Panc1 (cell line): ENCODE measurements around the gene MTMR2. TPM values are rescaled to one million over a fixed set of nuclear protein-coding genes. Genes with fewer than 3 reads are reported as not detected.

Experiments used
- ATAC-seq: fragments of 200-7000 bp; cut with Tn5 transposase; 2 replicates; pipeline ENCODE4 v1.9.1; 2020; ENCODE audit warnings: mild to moderate bottlenecking, moderate library complexity
- BruUV-seq: library from RNA; stranded (reverse); fragments of 400-500 nt; replicated peaks from 2 replicates; lab custom pipeline; 2021; lab: Mats Ljungman, UMichigan
- CTCF ChIA-PET: fragments of 300-600 bp; sonication (Branson Sonifier 250); formaldehyde crosslinking; loops from one replicate; lab custom pipeline; 2022; ENCODE audit warnings: antibody characterized with exemption; lab: Charles Lee
- POLR2A ChIA-PET: fragments of 300-600 bp; sonication (Branson Sonifier 250); formaldehyde crosslinking; loops from one replicate; lab custom pipeline; 2022; ENCODE audit warnings: antibody characterized with exemption; lab: Charles Lee
- DNase-seq: peaks from one replicate; pipeline ENCODE4 v3.0.0-alpha.2; 2010; ENCODE audit warnings: low read depth, low spot score
- H3K27ac ChIP-seq: 2 replicates; pipeline ENCODE4 v1.5.1; 2011; ENCODE audit warnings: mild to moderate bottlenecking, low read length, inconsistent platforms
- H3K27me3 ChIP-seq: fragments of 200-500 bp; sonication (Bioruptor generic); 2 replicates; pipeline ENCODE4 v1.6.0; 2014; ENCODE audit warnings: low read length, inconsistent platforms; ENCODE audit not compliant: control insufficient read depth, insufficient read depth
- H3K36me3 ChIP-seq: fragments of 200-500 bp; sonication (Bioruptor generic); 2 replicates; pipeline ENCODE4 v1.5.1; 2014; ENCODE audit warnings: inconsistent platforms, mild to moderate bottlenecking, low read length, moderate library complexity; ENCODE audit not compliant: control insufficient read depth, insufficient read depth
- H3K4me1 ChIP-seq: 2 replicates; pipeline ENCODE4 v1.5.1; 2011; ENCODE audit warnings: inconsistent platforms, mild to moderate bottlenecking, low read length, moderate library complexity; ENCODE audit not compliant: control insufficient read depth, insufficient read depth
- H3K4me3 ChIP-seq, 2 experiments: 2 replicates each; pipeline ENCODE4 v1.5.1; 2011 to 2012; ENCODE audit warnings: low read depth in 2 of 2, low read length in 2 of 2, mild to moderate bottlenecking in 2 of 2, inconsistent platforms in 1 of 2, moderate library complexity in 1 of 2
- H3K9me3 ChIP-seq: fragments of 200-500 bp; sonication (Bioruptor generic); 2 replicates; pipeline ENCODE4 v1.5.1; 2014; ENCODE audit warnings: low read depth, mild to moderate bottlenecking, inconsistent platforms, low read length, moderate library complexity; ENCODE audit not compliant: control insufficient read depth, insufficient read depth
- CTCF ChIP-seq: fragments of 450-650 bp; IDR thresholded peaks from 2 replicates; pipeline ENCODE4 v1.5.1; 2017; ENCODE audit warnings: mild to moderate bottlenecking
- POLR2AphosphoS5 ChIP-seq: IDR thresholded peaks from 2 replicates; pipeline ENCODE4 v1.6.1; 2012; ENCODE audit warnings: mild to moderate bottlenecking, low read depth, low read length, moderate library complexity
- REST ChIP-seq, 2 experiments: IDR thresholded peaks; 2 replicates each; pipeline ENCODE4 v1.6.1; 2011 to 2012; ENCODE audit warnings: low read depth in 2 of 2, control low read depth in 1 of 2, low read length in 1 of 2, mild to moderate bottlenecking in 1 of 2, moderate library complexity in 1 of 2; ENCODE audit not compliant: insufficient read depth in 1 of 2
- SIN3A ChIP-seq: IDR thresholded peaks from 2 replicates; pipeline ENCODE4 v1.6.1; 2012; ENCODE audit warnings: low read depth, mild to moderate bottlenecking, low read length, moderate library complexity, borderline replicate concordance; ENCODE audit not compliant: insufficient read depth
- TCF7L2 ChIP-seq: IDR thresholded peaks from 2 replicates; pipeline ENCODE4 v1.6.1; 2011; ENCODE audit warnings: mild to moderate bottlenecking, low read depth, low read length, inconsistent platforms
- in situ Hi-C: cut with HindIII; loops from 2 replicates; pipeline ENCODE4 v1.10.0; 2016; ENCODE audit warnings: low sequenced_read_pairs, low pct_unique_long_range_greater_than_20kb
- intact Hi-C: fragments of 100-400 bp; cut with micrococcal nuclease; formaldehyde crosslinking; loops from one replicate; pipeline ENCODE4 v1.10.0; 2022; ENCODE audit not compliant: unreplicated experiment
- total RNA-seq: library from RNA; stranded (reverse); gene quantifications from one replicate; pipeline ENCODE4 v1.2.1, GENCODE V29; 2021; ENCODE audit not compliant: unreplicated experiment

MTMR2 gene
- total RNA-seq, 1 experiment from 2014 or later, result 44.8 TPM

- CTCF ChIA-PET, result no interaction called here
- H3K4me1 ChIP-seq, result no peaks in the 10 kb centered on the region
- H3K27me3 ChIP-seq, result no peaks in the 10 kb centered on the region
- H3K4me3 ChIP-seq, result no peak overlapping the region
- ATAC-seq (no peak), DNase-seq (no peak)
- no peak overlapping the region for H3K27ac ChIP-seq
- POLR2A ChIA-PET, result no interaction called here
- no TSS peak for BruUV-seq
- in situ Hi-C loops, result no loop called here
- H3K9me3 ChIP-seq, result peaks cover 14% of the 10 kb centered on the region; the same call in 1 of the 2 replicates
- TF ChIP-seq CTCF (no peak), SIN3A (no peak), TCF7L2 (no peak), POLR2AphosphoS5 (no peak), REST (IDR thresholded peaks at IDR 0.05; ENCODE audit: insufficient read depth in 1 of 2, low read depth in 2 of 2, low read length in 1 of 2) (no peak)
- no peaks in the 10 kb centered on the region for H3K36me3 ChIP-seq
- intact Hi-C loops, result no loop called here
Measured at GRCh38 chr11:95948637-95949036, 24.7 kb upstream of the MTMR2 start.

GRCh38 chr11:95944623-95945022 lies 20.7 kb upstream of the MTMR2 start:
- BruUV-seq, result no TSS peak
- Histone ChIP-seq H3K27ac (no peak overlapping the region), H3K36me3 (no peaks in the 10 kb centered on the region), H3K9me3 (peaks cover 14% of the 10 kb centered on the region; the same call in 1 of the 2 replicates), H3K4me1 (no peaks in the 10 kb centered on the region), H3K27me3 (no peaks in the 10 kb centered on the region), H3K4me3 (no peak overlapping the region)
- ATAC-seq, result no peak
- intact Hi-C loops, result no loop called here
- no peak for DNase-seq
- no peak for TF ChIP-seq POLR2AphosphoS5
- TF ChIP-seq TCF7L2, result no peak
- TF ChIP-seq SIN3A, result no peak
- no peak for TF ChIP-seq REST (IDR thresholded peaks at IDR 0.05; ENCODE audit: insufficient read depth in 1 of 2, low read depth in 2 of 2, low read length in 1 of 2)
- TF ChIP-seq CTCF, result no peak
- in situ Hi-C loops, result no loop called here
- ChIA-PET POLR2A (no interaction called here), CTCF (no interaction called here)
